Panc1 (cell line): Measurements from ENCODE around the gene PDE12.

Experiments used
- CTCF ChIP-seq: fragments of 450-650 bp; IDR thresholded peaks from 2 replicates; pipeline ENCODE4 v1.5.1; 2017; ENCODE audit warnings: mild to moderate bottlenecking
- POLR2AphosphoS5 ChIP-seq: IDR thresholded peaks from 2 replicates; pipeline ENCODE4 v1.6.1; 2012; ENCODE audit warnings: mild to moderate bottlenecking, low read depth, low read length, moderate library complexity

- TF ChIP-seq CTCF: no peak
- TF ChIP-seq POLR2AphosphoS5: no peak
Measured at GRCh38 chr3:57604971-57605370, 48.9 kb downstream of the PDE12 start.
